ENCODE measurements around the gene A3GALT2.

GRCh38 chr1:33258788-33259274 lies 62.1 kb downstream of the A3GALT2 start:
- no peak for TF ChIP-seq CTCF (IDR thresholded peaks at IDR 0.05)
- no peak for TF ChIP-seq POLR2A (IDR thresholded peaks at IDR 0.05)

Measured in vagina (tissue), 2 donors.